ENCODE measurements around the gene PRDM7.
"Not testable (repeated sequence)": the region's sequence is repeated elsewhere in the genome, so short reads cannot be mapped to it uniquely, and the experiment has no call there.

DNA sequence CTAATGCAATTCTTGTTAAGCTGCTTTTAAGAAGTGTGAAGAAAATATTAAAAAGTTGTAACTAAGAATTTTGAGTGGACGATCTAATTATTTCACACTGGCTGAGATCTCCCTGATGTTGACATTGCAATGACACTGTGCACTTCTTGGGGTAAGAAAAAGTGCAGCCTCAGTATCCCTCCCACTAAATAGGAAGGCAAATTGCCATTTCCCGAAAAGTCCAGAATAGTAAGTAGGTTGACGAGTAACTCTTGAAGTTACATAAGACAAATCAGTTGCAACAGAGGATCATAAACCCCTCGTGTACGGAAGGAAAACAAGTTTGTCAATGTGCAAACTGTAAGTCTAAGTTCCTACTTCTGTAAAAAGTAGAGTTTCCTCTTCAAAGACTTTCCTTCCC lies 21.8 kb upstream of the PRDM7 start:
- TF ChIP-seq, protein P1, sequence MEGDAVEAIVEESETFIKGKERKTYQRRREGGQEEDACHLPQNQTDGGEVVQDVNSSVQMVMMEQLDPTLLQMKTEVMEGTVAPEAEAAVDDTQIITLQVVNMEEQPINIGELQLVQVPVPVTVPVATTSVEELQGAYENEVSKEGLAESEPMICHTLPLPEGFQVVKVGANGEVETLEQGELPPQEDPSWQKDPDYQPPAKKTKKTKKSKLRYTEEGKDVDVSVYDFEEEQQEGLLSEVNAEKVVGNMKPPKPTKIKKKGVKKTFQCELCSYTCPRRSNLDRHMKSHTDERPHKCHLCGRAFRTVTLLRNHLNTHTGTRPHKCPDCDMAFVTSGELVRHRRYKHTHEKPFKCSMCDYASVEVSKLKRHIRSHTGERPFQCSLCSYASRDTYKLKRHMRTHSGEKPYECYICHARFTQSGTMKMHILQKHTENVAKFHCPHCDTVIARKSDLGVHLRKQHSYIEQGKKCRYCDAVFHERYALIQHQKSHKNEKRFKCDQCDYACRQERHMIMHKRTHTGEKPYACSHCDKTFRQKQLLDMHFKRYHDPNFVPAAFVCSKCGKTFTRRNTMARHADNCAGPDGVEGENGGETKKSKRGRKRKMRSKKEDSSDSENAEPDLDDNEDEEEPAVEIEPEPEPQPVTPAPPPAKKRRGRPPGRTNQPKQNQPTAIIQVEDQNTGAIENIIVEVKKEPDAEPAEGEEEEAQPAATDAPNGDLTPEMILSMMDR (IDR thresholded peaks at IDR 0.05), result not testable (repeated sequence)
- TF ChIP-seq POLR2AphosphoS5, POLR2A, EP300 (IDR thresholded peaks at IDR 0.05): not testable (repeated sequence)

All from gastroesophageal sphincter (tissue), 3 donors.